ENCODE results near the gene RHBDF1. TPM values are rescaled to one million over a fixed set of nuclear protein-coding genes. Genes with fewer than 3 reads are reported as not detected.

Gene RHBDF1
- total and polyA plus RNA-seq, 9 of the 15 experiments (the other 6 are each of a cell fraction or from before 2014, with no cell fraction given): 1.0 to 8.2 (median 4.2) TPM

DNA sequence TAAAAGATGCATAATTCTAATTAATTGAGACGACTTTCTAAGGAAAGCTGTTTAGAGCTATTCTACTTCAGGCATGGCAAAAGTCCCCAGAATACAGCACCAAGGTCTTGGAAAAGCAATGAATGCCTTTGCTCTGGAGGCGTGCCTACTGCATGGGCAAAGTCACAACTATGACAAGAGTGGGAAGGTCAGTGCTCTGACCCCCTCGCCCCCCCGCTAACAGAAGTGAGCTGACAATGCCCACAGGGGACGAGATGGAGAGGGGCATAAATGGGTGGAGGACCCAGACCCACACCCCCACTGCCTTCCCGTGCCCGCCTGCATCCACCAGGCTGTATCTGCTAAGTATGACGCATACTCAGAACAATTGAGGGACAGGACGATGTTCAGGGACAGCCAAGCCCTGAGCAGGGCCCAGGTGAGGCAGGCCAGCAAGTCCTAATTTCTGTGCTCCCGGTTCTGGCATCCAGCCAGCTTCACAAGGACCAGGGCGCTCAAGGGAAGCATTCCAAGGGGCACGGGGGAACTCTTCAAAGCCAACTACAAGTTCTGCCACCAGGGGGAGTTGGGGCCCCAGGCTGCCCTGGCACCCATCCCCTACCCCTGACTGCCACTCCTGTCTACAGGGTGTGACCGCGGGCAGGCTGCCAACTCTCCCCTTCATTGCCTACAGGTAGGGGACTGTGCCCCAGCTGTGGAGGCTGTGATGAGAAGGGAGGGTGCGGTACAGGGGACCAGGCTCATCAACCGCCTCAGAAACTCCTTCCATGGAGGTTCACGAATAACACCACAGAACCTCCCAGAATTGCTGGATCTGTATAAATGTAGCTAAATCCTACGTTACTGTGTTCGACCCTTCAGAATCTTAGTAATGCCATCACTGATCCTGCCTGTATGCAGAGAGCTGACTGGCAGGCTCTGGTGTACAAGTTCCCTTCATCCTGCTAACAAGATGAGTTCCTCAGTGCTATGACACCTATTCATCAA lies 45.2 kb upstream of the RHBDF1 start (continued):
- TF ChIP-seq CBX2 (IDR thresholded peaks at IDR 0.05; ENCODE audit: insufficient read depth, low read length, poor library complexity, severe bottlenecking) (no peak), CBX1 (IDR thresholded peaks at IDR 0.05; ENCODE audit: low read depth) (no peak), STAG1 (CRISPR knock-in tag; IDR thresholded peaks at IDR 0.05; ENCODE audit: borderline replicate concordance) (no peak), NONO (IDR thresholded peaks at IDR 0.05; ENCODE audit: low read depth in 2 of 2, low read length in 1 of 2) (no peak), ZNF764 (CRISPR knock-in tag; IDR thresholded peaks at IDR 0.05; ENCODE audit: low read depth) (no peak), RB1 (IDR thresholded peaks at IDR 0.05; ENCODE audit: low read depth) (peak; percentile 47; the same call in 1 of the 2 replicates), ZZZ3 (IDR thresholded peaks at IDR 0.05) (no peak), FOXJ3 (CRISPR knock-in tag; IDR thresholded peaks at IDR 0.05) (no peak), SAFB2 (IDR thresholded peaks at IDR 0.05; ENCODE audit: borderline replicate concordance, low read depth, low read length, severe bottlenecking) (no peak), PYGO2 (tag; IDR thresholded peaks at IDR 0.05) (no peak), ZNF354B (CRISPR knock-in tag; IDR thresholded peaks at IDR 0.05) (no peak), MCM5 (IDR thresholded peaks at IDR 0.05; ENCODE audit: low read depth) (no peak), AFF1 (IDR thresholded peaks at IDR 0.05; ENCODE audit: low read depth in 1 of 2, partially characterized antibody in 2 of 2) (no peak), FOXJ2 (tag; IDR thresholded peaks at IDR 0.05) (no peak), SRSF7 (optimal IDR thresholded peaks at IDR 0.05; ENCODE audit: low read depth, low read length) (no peak), SREBF2 (CRISPR knock-in tag; IDR thresholded peaks at IDR 0.05) (no peak), ZNF324 (CRISPR knock-in tag; IDR thresholded peaks at IDR 0.05) (no peak), NFIC (IDR thresholded peaks at IDR 0.05) (peak; percentile 94)
- TF ChIP-seq, protein P1, sequence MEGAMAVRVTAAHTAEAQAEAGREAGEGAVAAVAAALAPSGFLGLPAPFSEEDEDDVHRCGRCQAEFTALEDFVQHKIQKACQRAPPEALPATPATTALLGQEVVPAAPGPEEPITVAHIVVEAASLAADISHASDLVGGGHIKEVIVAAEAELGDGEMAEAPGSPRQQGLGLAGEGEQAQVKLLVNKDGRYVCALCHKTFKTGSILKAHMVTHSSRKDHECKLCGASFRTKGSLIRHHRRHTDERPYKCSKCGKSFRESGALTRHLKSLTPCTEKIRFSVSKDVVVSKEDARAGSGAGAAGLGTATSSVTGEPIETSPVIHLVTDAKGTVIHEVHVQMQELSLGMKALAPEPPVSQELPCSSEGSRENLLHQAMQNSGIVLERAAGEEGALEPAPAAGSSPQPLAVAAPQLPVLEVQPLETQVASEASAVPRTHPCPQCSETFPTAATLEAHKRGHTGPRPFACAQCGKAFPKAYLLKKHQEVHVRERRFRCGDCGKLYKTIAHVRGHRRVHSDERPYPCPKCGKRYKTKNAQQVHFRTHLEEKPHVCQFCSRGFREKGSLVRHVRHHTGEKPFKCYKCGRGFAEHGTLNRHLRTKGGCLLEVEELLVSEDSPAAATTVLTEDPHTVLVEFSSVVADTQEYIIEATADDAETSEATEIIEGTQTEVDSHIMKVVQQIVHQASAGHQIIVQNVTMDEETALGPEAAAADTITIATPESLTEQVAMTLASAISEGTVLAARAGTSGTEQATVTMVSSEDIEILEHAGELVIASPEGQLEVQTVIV (CRISPR knock-in tag; IDR thresholded peaks at IDR 0.05; ENCODE audit: borderline replicate concordance): no peak
